ENCODE measurements around the gene NBPF3.

The NBPF3 gene

GRCh38 chr1:21490774-21491487, 51.0 kb downstream of the NBPF3 start:
- no peaks in the 10 kb centered on the region for H3K36me3 Mint-ChIP-seq (ENCODE audit: insufficient read depth)
- H3K27me3 Mint-ChIP-seq, result peaks cover 20% of the 10 kb centered on the region
- DNase-seq (ENCODE audit: low spot score in 2 of 2) (no peak), ATAC-seq (replicated peaks; ENCODE audit: extremely low read depth, poor library complexity, severe bottlenecking) (no peak)
- H3K4me3 Mint-ChIP-seq, result no peak overlapping the region
- no peaks in the 10 kb centered on the region for H3K9me3 Mint-ChIP-seq
- H3K4me1 Mint-ChIP-seq, result peaks cover 14% of the 10 kb centered on the region
- H3K27ac Mint-ChIP-seq (ENCODE audit: low read depth), result no peak overlapping the region

- H3K27me3 Mint-ChIP-seq, result peaks cover 20% of the 10 kb centered on the region
- H3K36me3 Mint-ChIP-seq (ENCODE audit: insufficient read depth), result no peaks in the 10 kb centered on the region
- DNase-seq (ENCODE audit: low spot score in 2 of 2), result no peak
Measured at GRCh38 chr1:21491488-21492355, 51.8 kb downstream of the NBPF3 start.

GRCh38 chr1:21492356-21492625, 52.4 kb downstream of the NBPF3 start:
- H3K9me3 Mint-ChIP-seq, result no peaks in the 10 kb centered on the region
- peaks cover 14% of the 10 kb centered on the region for H3K4me1 Mint-ChIP-seq
- H3K27ac Mint-ChIP-seq (ENCODE audit: low read depth), result no peak overlapping the region
- H3K4me3 Mint-ChIP-seq, result no peak overlapping the region
- H3K27me3 Mint-ChIP-seq, result peaks cover 20% of the 10 kb centered on the region
- no peak for ATAC-seq (replicated peaks; ENCODE audit: extremely low read depth, poor library complexity, severe bottlenecking)
- H3K36me3 Mint-ChIP-seq (ENCODE audit: insufficient read depth), result no peaks in the 10 kb centered on the region
- DNase-seq (ENCODE audit: low spot score in 2 of 2), result no peak

More at GRCh38 chr1:21491488-21492355, 51.8 kb downstream of the NBPF3 start:
- no peak overlapping the region for H3K27ac Mint-ChIP-seq (ENCODE audit: low read depth)
- peaks cover 14% of the 10 kb centered on the region for H3K4me1 Mint-ChIP-seq
- no peak overlapping the region for H3K4me3 Mint-ChIP-seq
- no peak for ATAC-seq (replicated peaks; ENCODE audit: extremely low read depth, poor library complexity, severe bottlenecking)
- no peaks in the 10 kb centered on the region for H3K9me3 Mint-ChIP-seq

- Mint-ChIP-seq H3K4me1 (peaks cover 5% of the 10 kb centered on the region), H3K27ac (ENCODE audit: low read depth) (no peak overlapping the region), H3K9me3 (no peaks in the 10 kb centered on the region), H3K27me3 (peaks cover 11% of the 10 kb centered on the region), H3K36me3 (ENCODE audit: insufficient read depth) (no peaks in the 10 kb centered on the region), H3K4me3 (no peak overlapping the region)
- no peak for DNase-seq (ENCODE audit: low spot score in 2 of 2)
- no peak for ATAC-seq (replicated peaks; ENCODE audit: extremely low read depth, poor library complexity, severe bottlenecking)
Measured at GRCh38 chr1:21494196-21494595, 54.3 kb downstream of the NBPF3 start.

- Mint-ChIP-seq H3K27ac (ENCODE audit: low read depth) (no peak overlapping the region), H3K27me3 (peaks cover 10% of the 10 kb centered on the region), H3K4me1 (peaks cover 5% of the 10 kb centered on the region), H3K4me3 (no peak overlapping the region), H3K36me3 (ENCODE audit: insufficient read depth) (no peaks in the 10 kb centered on the region), H3K9me3 (peaks cover 5% of the 10 kb centered on the region)
- no peak for ATAC-seq (replicated peaks; ENCODE audit: extremely low read depth, poor library complexity, severe bottlenecking)
- DNase-seq (ENCODE audit: low spot score in 2 of 2), result no peak
Measured at GRCh38 chr1:21495225-21495820, 55.4 kb downstream of the NBPF3 start.

- Mint-ChIP-seq H3K9me3 (peaks cover 5% of the 10 kb centered on the region), H3K27me3 (peaks cover 10% of the 10 kb centered on the region), H3K4me3 (no peak overlapping the region), H3K36me3 (ENCODE audit: insufficient read depth) (no peaks in the 10 kb centered on the region), H3K27ac (ENCODE audit: low read depth) (no peak overlapping the region), H3K4me1 (peaks cover 5% of the 10 kb centered on the region)
- ATAC-seq (replicated peaks; ENCODE audit: extremely low read depth, poor library complexity, severe bottlenecking) (no peak), DNase-seq (ENCODE audit: low spot score in 2 of 2) (no peak)
Measured at GRCh38 chr1:21496063-21496462, 56.1 kb downstream of the NBPF3 start.

- Mint-ChIP-seq H3K36me3 (ENCODE audit: insufficient read depth) (no peaks in the 10 kb centered on the region), H3K27me3 (peaks cover 10% of the 10 kb centered on the region), H3K27ac (ENCODE audit: low read depth) (no peak overlapping the region), H3K4me1 (peaks cover 5% of the 10 kb centered on the region), H3K9me3 (peaks cover 5% of the 10 kb centered on the region), H3K4me3 (no peak overlapping the region)
- ATAC-seq (replicated peaks; ENCODE audit: extremely low read depth, poor library complexity, severe bottlenecking), result no peak
- no peak for DNase-seq (ENCODE audit: low spot score in 2 of 2)
Measured at GRCh38 chr1:21496886-21497285, 56.9 kb downstream of the NBPF3 start.

- H3K27me3 Mint-ChIP-seq, result peaks cover 10% of the 10 kb centered on the region
- no peak overlapping the region for H3K27ac Mint-ChIP-seq (ENCODE audit: low read depth)
- H3K9me3 Mint-ChIP-seq, result peaks cover 5% of the 10 kb centered on the region
- no peak for DNase-seq (ENCODE audit: low spot score in 2 of 2)
- no peak overlapping the region for H3K4me3 Mint-ChIP-seq
- H3K4me1 Mint-ChIP-seq, result peaks cover 5% of the 10 kb centered on the region
- H3K36me3 Mint-ChIP-seq (ENCODE audit: insufficient read depth), result no peaks in the 10 kb centered on the region
- no peak for ATAC-seq (replicated peaks; ENCODE audit: extremely low read depth, poor library complexity, severe bottlenecking)
Measured at GRCh38 chr1:21497466-21498061, 57.6 kb downstream of the NBPF3 start.

- Mint-ChIP-seq H3K4me3 (no peak overlapping the region), H3K27ac (ENCODE audit: low read depth) (no peak overlapping the region), H3K4me1 (peaks cover 5% of the 10 kb centered on the region), H3K9me3 (peaks cover 5% of the 10 kb centered on the region), H3K27me3 (peaks cover 20% of the 10 kb centered on the region), H3K36me3 (ENCODE audit: insufficient read depth) (no peaks in the 10 kb centered on the region)
- DNase-seq (ENCODE audit: low spot score in 2 of 2), result no peak
- no peak for ATAC-seq (replicated peaks; ENCODE audit: extremely low read depth, poor library complexity, severe bottlenecking)
Measured at GRCh38 chr1:21499283-21499950, 59.5 kb downstream of the NBPF3 start.

GRCh38 chr1:21503706-21504377, 63.9 kb downstream of the NBPF3 start:
- Mint-ChIP-seq H3K36me3 (ENCODE audit: insufficient read depth) (no peaks in the 10 kb centered on the region), H3K4me3 (no peak overlapping the region), H3K27me3 (peaks cover 53% of the 10 kb centered on the region), H3K27ac (ENCODE audit: low read depth) (no peak overlapping the region), H3K9me3 (peaks cover 5% of the 10 kb centered on the region), H3K4me1 (peaks cover 4% of the 10 kb centered on the region)
- no peak for DNase-seq (ENCODE audit: low spot score in 2 of 2)
- ATAC-seq (replicated peaks; ENCODE audit: extremely low read depth, poor library complexity, severe bottlenecking), result no peak

GRCh38 chr1:21506804-21507203, 66.9 kb downstream of the NBPF3 start:
- Mint-ChIP-seq H3K4me3 (no peak overlapping the region), H3K27ac (ENCODE audit: low read depth) (no peak overlapping the region), H3K9me3 (no peaks in the 10 kb centered on the region), H3K27me3 (peaks cover 70% of the 10 kb centered on the region), H3K36me3 (ENCODE audit: insufficient read depth) (no peaks in the 10 kb centered on the region), H3K4me1 (peaks cover 8% of the 10 kb centered on the region)
- no peak for ATAC-seq (replicated peaks; ENCODE audit: extremely low read depth, poor library complexity, severe bottlenecking)
- no peak for DNase-seq (ENCODE audit: low spot score in 2 of 2)
